ENCODE data around the gene MYO5B. TPM values are rescaled to one million over a fixed set of nuclear protein-coding genes. Genes with fewer than 3 reads are reported as not detected.

The MYO5B gene
- total RNA-seq, 1 experiment from 2014 or later: 32.1 TPM

DNA sequence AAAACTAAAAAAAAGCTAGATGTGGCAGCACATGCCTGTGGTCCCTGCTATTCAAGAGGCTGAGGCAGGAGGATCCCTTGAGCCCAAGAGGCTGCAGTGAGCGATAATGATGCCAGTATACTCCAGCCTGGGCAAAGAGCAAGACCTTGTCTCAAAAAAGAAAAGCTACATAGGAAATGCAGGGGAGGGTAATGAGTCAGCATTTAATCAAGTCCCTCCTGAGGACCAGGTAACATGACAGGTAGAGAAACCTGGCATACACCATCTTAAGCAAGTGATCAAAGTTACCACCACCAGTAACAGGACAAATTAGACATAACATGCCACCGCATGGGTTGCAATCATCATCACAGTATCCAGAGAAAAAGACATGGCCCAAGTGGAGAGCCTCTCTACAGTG is 25.8 kb downstream of the MYO5B start:
- no peaks in the 10 kb centered on the region for H4K20me1 ChIP-seq (ENCODE audit: insufficient read depth)
- intact Hi-C loops (cut with micrococcal nuclease): no loop called here
- no peak for TF ChIP-seq ATF3 (IDR thresholded peaks at IDR 0.05)
- TF ChIP-seq TCF7L2 (IDR thresholded peaks at IDR 0.05; ENCODE audit: borderline replicate concordance, extremely low read depth, insufficient read depth, insufficient read length): no peak
- TF ChIP-seq CBX3 (IDR thresholded peaks at IDR 0.05; ENCODE audit: low read depth): no peak
- no peak for TF ChIP-seq EZH2 (IDR thresholded peaks at IDR 0.05)
- no peak for TF ChIP-seq ZNF274 (IDR thresholded peaks at IDR 0.05; ENCODE audit: low read depth, low read length)
- TF ChIP-seq SP1 (IDR thresholded peaks at IDR 0.05; ENCODE audit: low read depth): no peak
- no peak for TF ChIP-seq CEBPB (IDR thresholded peaks at IDR 0.05; ENCODE audit: low read depth)
- no peak for TF ChIP-seq ZFX (IDR thresholded peaks at IDR 0.05)
- no peak for TF ChIP-seq SIN3A (IDR thresholded peaks at IDR 0.05; ENCODE audit: low read depth)
- no peak for TF ChIP-seq EGR1 (IDR thresholded peaks at IDR 0.05; ENCODE audit: low read depth)
- TF ChIP-seq FOSL1 (IDR thresholded peaks at IDR 0.05; ENCODE audit: low read depth): no peak
- no peak for TF ChIP-seq ZBTB33 (IDR thresholded peaks at IDR 0.05; ENCODE audit: extremely low read depth, insufficient replicate concordance, low read length)
- no peaks in the 10 kb centered on the region for H3K9me3 ChIP-seq (ENCODE audit: control insufficient read depth in 1 of 2, insufficient read depth in 1 of 2, low read depth in 1 of 2, low read length in 2 of 2)
- ChIA-PET POLR2A (no interaction called here), CTCF (no interaction called here), RAD21 (ENCODE audit: low non-redundant PET in 1 of 2, low total read pairs in 2 of 2, uncharacterized antibody in 2 of 2, unreplicated experiment in 2 of 2) (no interaction called here)
- H2AFZ ChIP-seq (ENCODE audit: low read depth, low read length, poor library complexity, severe bottlenecking): no peak overlapping the region
- H3K9ac ChIP-seq (ENCODE audit: low read length): no peak overlapping the region
- H3K27me3 ChIP-seq (ENCODE audit: insufficient read depth, low read length): no peaks in the 10 kb centered on the region
- H3K4me2 ChIP-seq (ENCODE audit: low read length): no peak overlapping the region
- no peaks in the 10 kb centered on the region for H3K9me2 ChIP-seq (ENCODE audit: insufficient read depth)
- peaks cover 0 to 6% of the 10 kb centered on the region in 2 experiments; a peak in 1 of 4 replicates for H3K4me1 ChIP-seq (ENCODE audit: control insufficient read depth in 1 of 2, insufficient read depth in 2 of 2, low read length in 2 of 2)
- no peak for DNase-seq (ENCODE audit: low read depth, low spot score)
- no peak overlapping the region for H3K27ac ChIP-seq (ENCODE audit: low read depth, low read length)
- H3K79me2 ChIP-seq (ENCODE audit: insufficient read depth, low read length): no peaks in the 10 kb centered on the region
- no peaks in the 10 kb centered on the region for H3K36me3 ChIP-seq (ENCODE audit: control insufficient read depth in 1 of 2, insufficient read depth in 2 of 2, low read length in 2 of 2)
- H3K4me3 ChIP-seq (replicated peaks in 1 of 2; ENCODE audit: low read depth in 1 of 2, low read length in 2 of 2): no peak overlapping the region
- no TSS peak for BruUV-seq (replicated peaks)
- no peak for ATAC-seq
